Fibroblast of skin of left quadriceps (primary cell): ENCODE measurements around the gene TBC1D17.

Experiments
- DNase-seq, 2 experiments: peaks; one replicate each; pipeline ENCODE4 v3.0.0-alpha.2; 2013; ENCODE audit warnings: low read depth in 2 of 2

TBC1D17 gene

DNA sequence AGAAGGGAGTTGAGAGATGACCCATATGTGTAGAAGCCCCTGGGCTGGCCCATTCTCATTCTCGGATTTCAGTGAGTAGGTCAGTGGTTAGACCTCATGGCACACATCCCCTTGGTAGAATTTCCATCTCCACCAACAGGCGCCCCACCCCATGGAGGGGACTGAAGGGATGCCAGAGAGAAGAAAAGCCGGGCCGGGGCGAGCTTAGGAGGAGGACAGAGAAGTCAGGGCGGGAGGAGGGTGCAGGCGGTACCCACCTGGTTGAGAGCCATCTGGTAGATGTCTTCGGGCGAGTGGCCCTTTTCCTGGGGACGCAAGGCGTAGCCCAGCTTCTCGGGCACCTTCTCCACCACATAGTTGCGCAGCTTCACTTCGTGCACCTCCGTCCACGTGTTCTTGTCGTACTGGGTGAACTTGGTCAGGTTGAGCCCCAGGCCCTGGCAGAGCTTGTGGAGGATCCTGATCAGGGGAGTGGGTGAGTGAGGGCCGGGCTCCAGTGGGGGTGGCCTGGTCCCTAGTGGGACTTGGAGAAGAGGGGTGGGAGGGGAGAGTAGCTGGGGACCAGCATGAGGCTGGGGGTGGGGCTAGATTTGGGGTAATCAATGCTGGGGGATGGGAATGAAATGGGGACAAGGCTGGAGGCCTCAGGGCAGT lies 16.6 kb downstream of the TBC1D17 start:
- no peak for DNase-seq

DNA sequence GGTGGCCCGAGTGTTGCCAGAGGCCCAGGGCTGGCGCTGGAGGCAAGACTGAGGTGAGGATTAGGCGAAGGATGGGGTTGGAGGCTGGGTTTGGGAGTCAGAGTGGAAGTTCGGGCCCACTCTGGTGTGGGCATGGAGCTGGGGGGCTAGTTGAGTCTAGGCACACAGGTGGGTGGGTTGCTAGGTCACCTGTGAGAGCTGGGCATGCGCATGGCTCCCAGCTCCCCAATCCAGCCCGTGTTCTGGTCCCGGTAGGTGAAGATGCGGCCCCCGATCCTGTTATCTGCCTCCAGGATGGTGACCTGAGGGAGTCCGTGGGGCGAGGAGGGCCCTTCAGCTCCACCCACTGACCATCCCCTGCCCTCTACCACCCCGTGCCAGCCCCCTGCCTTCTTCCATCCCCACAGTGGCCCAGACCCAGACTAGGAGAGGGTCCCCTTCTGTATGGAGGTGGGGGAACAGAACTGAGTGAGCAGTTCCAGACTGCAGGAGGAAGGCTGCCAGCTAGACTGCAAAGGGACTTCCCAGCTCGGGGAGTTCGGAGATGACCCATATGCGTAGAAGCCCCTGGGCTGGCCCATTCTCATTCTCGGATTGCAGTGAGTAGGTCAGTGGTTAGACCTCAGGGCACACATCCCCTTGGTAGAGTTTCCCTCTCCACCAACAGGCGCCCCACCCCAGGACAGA lies 17.5 kb downstream of the TBC1D17 start:
- no peak for DNase-seq

DNA sequence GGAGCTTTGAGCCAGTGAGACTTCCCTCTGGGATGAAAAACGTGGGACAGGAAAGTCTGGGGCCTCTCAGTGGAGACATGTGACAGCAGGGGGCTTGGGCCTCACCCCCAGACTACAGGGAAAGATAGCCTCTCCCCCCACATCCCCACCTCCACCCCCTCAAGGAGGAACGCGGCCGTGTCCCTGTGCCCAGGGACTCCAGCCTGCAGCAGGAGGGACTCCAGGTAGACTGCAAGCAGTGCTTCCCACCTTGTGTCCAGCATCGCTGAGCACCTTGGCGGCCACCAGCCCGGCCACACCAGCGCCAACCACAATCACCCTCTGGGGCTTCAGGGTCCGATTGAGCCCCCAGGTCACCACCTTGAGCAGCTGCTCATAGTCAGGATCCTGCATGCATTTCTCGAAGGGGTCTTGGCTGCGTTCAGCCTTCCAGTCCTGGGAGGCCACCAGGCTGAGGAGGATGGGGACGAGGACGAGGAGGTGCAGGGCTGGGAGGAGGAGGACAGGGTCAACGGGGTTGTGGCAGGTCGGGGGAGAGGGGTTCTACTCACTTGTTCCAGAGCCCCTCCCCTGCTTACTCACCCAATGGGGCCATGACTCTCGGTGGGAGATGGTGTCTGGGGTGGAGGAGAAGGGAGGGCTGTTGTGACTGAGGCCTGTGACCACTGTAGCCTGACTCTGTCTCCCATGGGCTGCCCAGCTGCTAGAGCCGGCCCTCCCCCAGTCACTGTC lies 18.2 kb downstream of the TBC1D17 start:
- no peak for DNase-seq

GRCh38 chr19:49896863-49897621 lies 19.5 kb downstream of the TBC1D17 start, which contains the start of gene IL4I1:
TSS of gene IL4I1 (minus strand) at chr19:49896887. CDS start at chr19:49896160, 727 bp downstream.
- DNase-seq = no peak

- no peak for DNase-seq
These were observed 26.6 kb downstream of the TBC1D17 start for GRCh38 chr19:49904136-49904535.

DNA sequence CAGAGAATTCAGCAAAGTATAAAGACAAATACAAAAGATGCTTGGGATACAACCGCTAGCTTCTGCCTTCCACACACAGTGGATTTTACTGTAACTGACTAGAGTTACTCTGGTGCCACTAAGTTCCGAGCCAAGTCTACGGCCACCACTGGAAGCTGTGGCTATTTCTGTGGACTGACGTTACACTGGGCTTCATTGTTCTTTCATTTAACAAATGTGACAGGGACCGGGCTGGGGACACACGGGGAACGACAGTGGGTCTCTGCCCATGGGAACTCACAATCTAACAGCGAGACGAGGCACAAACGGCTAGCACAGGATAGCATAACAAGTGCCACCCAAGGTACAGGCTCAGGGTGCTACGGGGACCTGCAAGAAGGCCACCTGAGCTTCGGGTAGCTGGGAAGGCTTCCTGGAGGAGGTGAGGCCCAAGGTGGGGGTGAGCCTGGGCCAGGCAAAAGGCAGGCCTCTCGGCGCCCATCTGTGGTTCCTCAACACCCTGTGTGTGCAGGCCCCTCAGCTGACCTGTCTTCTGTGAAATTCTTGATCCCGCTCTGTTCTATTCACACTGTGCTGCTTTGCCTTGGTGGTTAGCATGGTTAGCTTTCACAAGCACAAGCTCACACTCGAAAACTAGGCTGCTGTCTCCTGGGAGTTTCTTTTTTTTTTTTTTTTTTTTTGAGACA lies 29.5 kb downstream of the TBC1D17 start:
- no peak for DNase-seq

DNA sequence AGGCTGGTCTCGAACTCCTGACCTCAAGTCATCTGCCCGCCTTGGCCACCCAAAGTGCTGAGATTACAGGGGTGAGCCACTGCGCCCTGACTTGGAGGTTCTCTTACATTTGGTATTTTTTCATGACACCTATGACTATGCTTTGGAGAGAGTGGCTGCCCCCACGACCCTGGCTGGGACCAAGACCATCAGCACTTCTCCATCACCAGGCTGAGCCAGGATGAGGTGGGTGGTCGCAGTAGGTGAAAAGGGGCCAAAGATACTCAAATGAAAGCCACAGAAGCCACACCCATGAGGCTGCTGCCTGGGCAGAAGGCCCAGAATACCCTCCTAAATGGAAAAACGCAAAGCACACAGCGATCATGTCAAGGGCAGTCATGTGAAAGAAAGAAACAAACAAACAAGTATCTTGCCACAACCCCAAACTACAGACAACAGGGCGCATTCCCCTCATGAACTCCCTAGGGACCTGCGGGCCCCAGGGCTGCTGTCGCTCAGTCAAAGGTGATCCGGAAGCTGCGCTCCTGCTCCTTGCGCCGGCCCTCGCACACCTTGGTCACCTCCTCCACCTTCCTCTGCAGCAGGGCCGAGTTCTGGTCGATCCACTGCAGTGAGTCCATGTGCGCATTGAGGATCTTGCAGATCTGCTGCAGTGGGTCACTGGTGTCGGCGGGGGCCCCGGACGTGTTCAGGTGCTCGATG lies 30.4 kb downstream of the TBC1D17 start:
- DNase-seq = no peak

DNA sequence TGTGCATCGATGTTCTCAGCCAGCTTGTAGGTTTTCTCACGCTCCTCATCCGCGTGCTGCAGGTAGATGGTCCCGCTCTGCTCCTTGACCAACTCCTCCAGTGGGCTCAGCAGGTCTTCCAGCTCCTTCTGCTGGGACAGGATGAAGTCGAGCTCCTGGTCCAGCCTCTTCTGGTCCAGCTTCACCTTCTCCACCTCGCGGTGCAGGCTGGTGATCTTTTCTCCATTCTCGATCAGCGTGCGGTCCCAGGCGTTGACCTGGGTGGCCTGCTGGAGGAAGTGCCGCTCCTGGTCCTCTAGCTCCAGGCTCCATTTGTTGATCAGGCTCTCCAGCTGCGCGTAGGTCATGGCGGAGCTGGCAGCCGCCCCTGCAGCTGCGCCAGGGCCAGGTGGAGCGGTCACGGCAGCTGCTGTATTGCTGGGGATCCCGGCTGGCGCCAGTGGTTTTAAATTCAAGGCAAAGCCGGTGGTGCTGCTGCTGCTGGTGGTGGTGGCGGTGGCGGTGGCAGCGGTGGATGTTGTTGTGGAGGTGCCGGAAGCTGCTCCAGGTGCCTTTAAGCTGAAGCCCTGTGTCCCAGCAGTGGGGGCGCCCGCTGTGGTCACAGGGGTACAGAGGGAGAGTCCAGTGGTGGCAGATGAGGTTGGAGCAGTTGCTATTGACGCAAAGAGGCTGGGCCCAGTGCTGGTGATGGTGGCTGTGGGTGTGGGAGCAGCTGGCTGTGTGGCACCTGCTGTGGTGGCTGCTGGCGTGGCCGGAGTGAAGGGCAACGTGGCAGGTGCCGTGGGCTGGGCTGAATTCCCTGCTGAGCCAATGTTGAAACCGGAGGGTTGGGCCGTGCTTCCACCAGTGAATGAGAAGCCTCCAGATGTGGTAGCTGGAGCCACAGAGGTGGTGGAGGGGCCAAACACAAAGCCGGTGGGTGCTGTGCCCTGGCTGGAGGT lies 31.2 kb downstream of the TBC1D17 start:
- no peak for DNase-seq

DNA sequence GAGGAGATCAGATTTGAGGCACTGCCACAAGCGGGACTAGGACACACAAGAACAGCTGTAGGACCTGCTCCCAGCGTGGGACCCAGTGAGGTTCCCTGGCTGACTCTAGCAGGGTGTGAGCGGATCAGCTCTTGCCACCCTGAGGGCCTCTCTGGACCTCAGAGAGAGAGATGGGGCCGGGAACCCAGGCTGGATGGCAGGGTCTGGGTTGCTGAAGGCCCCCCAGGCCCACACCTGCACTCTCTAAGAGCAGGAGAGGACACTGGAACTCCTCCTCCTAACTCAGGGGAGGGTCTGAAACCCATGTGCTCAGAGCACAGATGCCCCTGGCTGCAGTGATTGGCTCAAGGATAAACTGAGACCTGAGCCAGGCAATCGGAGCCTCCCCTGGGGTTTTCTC lies 32.7 kb downstream of the TBC1D17 start:
- DNase-seq = no peak

GRCh38 chr19:49911381-49912145 lies 34.1 kb downstream of the TBC1D17 start:
- no peak for DNase-seq

GRCh38 chr19:49912965-49913685 lies 35.6 kb downstream of the TBC1D17 start:
- DNase-seq = no peak

DNA sequence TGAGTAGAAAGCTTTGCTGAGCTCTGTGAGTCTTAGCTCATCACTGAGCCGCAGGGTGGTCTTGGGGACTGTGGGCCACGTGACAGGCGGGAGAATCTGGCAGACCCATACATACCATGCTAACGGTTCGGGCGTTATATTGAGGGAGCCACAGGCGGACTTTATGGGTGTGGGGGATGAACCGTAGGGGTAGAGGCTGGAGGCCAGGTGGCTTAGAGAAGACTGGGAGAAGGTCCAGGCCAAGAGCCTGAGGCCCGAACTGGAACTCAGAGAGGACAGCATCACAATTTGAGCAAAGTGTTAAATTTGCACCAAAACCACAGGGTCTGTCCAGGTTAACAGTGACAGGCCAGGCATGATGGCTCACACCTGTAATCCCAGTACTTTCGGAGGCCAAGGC lies 36.2 kb downstream of the TBC1D17 start:
- DNase-seq = no peak

DNA sequence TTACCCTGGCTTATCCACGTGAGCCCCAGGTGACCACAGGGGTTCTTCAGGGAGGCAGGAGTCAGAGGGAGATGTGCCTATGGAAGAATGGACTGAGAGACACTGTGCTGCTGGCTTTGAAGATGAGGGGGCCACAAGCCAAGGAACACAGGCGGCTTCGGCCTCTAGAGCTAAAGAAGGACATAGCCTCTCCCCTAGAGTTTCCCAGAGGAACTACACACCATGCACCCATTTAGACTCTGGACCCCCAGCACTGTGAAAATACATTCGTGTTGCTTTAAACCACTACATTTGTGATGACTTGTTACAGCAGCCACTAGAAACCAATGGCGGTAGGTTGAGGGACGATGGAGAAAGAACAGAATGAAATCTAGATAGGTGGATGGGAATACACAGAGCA lies 37.8 kb downstream of the TBC1D17 start:
- no peak for DNase-seq

DNA sequence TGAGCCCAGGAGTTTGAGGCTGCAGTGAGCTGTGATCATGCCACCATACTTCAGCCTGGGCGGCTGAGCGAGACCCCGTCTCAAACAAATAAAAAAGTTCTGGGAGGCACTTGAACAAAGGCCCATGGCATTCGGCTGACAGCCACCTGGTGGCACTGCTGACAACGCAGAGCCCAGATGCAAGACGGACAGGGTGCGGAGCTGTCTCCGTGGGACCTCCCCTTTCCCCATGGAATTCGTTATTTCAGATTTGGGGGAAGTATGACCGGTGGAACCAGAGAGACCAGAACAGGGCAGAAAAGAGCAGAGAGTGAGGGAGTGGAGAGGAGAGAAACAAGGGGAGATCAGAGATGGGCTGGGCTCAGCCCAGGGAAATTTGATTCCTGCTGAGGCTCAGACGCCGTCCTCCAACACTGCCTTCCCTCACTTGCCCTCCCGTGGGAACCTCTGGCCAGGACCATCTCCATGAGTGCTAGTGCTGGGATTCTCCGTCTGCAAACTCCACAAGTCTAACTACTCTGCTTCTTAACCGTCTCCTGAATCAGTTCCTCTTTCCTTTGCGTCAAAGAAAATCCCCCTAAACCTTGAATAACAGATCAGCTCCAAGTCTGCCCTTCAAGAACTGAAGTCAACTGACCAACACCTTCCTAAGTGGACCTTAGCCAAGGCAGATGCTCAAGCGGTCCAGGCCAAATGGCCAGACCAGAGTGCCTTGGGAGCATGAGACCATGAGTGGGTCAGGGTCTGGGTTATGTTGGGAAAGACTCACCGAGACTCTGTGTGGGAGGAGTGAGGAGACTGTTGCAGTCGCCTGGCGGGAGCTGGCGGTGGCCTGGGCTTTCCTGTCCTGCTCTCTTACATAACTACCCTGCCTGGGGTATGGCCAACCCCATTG lies 39.6 kb downstream of the TBC1D17 start:
- no peak for DNase-seq

- no peak for DNase-seq
These were observed 40.6 kb downstream of the TBC1D17 start for GRCh38 chr19:49918089-49918488.

- DNase-seq = no peak
These were observed 43.3 kb downstream of the TBC1D17 start for GRCh38 chr19:49920624-49921363.
